Nephron progenitor cell (in vitro differentiated cells): ENCODE results near the gene PFKFB1.

Experiments used
- DNase-seq: peaks from one replicate; pipeline ENCODE4 v3.0.0; 2021
- H3K27ac Mint-ChIP-seq: 2 replicates; pipeline ENCODE4 v1.8.0; 2021; ENCODE audit warnings: mild to moderate bottlenecking, moderate library complexity, mixed read lengths
- H3K27me3 Mint-ChIP-seq: 2 replicates; pipeline ENCODE4 v1.8.0; 2021; ENCODE audit warnings: mild to moderate bottlenecking, low read depth, mixed read lengths; ENCODE audit not compliant: poor library complexity
- H3K36me3 Mint-ChIP-seq: 2 replicates; pipeline ENCODE4 v1.8.0; 2021; ENCODE audit warnings: low read depth, mixed read lengths
- H3K4me1 Mint-ChIP-seq: 2 replicates; pipeline ENCODE4 v1.8.0; 2021; ENCODE audit warnings: mixed read lengths
- H3K4me3 Mint-ChIP-seq: 2 replicates; pipeline ENCODE4 v1.8.0; 2021; ENCODE audit warnings: mild to moderate bottlenecking, moderate library complexity, mixed read lengths
- H3K9me3 Mint-ChIP-seq: 2 replicates; pipeline ENCODE4 v1.8.0; 2021; ENCODE audit warnings: mild to moderate bottlenecking, moderate library complexity, mixed read lengths
- TF ChIP-seq, protein P1 (sequence below): fragments of 200-600 bp; sonication (generic); IDR thresholded peaks from 2 replicates; pipeline ENCODE4 v1.5.0; 2021; ENCODE audit warnings: antibody characterized with exemption

The PFKFB1 gene

DNA sequence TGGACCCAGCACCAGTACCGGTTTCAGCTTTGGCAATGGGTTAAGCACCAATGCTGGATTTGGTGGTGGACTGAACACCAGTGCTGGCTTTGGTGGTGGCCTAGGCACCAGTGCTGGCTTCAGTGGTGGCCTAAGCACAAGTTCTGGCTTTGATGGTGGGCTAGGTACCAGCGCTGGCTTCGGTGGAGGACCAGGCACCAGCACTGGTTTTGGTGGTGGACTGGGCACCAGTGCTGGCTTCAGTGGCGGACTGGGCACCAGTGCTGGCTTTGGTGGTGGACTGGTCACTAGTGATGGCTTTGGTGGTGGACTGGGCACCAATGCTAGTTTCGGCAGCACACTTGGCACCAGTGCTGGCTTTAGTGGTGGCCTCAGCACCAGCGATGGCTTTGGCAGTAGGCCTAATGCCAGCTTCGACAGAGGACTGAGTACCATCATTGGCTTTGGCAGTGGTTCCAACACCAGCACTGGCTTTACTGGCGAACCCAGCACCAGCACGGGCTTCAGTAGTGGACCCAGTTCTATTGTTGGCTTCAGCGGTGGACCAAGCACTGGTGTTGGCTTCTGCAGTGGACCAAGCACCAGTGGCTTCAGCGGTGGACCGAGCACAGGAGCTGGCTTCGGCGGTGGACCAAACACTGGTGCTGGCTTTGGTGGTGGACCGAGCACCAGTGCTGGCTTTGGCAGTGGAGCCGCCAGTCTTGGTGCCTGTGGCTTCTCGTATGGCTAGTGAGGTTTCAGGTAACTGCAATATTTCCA is 63.5 kb downstream of the PFKFB1 start:
- Mint-ChIP-seq H3K36me3 (peaks cover 43% of the 10 kb centered on the region), H3K4me3 (no peak overlapping the region), H3K27ac (no peak overlapping the region), H3K4me1 (no peaks in the 10 kb centered on the region), H3K27me3 (no peaks in the 10 kb centered on the region), H3K9me3 (peaks cover 47% of the 10 kb centered on the region)
- no peak for DNase-seq
- TF ChIP-seq, protein P1, sequence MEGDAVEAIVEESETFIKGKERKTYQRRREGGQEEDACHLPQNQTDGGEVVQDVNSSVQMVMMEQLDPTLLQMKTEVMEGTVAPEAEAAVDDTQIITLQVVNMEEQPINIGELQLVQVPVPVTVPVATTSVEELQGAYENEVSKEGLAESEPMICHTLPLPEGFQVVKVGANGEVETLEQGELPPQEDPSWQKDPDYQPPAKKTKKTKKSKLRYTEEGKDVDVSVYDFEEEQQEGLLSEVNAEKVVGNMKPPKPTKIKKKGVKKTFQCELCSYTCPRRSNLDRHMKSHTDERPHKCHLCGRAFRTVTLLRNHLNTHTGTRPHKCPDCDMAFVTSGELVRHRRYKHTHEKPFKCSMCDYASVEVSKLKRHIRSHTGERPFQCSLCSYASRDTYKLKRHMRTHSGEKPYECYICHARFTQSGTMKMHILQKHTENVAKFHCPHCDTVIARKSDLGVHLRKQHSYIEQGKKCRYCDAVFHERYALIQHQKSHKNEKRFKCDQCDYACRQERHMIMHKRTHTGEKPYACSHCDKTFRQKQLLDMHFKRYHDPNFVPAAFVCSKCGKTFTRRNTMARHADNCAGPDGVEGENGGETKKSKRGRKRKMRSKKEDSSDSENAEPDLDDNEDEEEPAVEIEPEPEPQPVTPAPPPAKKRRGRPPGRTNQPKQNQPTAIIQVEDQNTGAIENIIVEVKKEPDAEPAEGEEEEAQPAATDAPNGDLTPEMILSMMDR: no peak

DNA sequence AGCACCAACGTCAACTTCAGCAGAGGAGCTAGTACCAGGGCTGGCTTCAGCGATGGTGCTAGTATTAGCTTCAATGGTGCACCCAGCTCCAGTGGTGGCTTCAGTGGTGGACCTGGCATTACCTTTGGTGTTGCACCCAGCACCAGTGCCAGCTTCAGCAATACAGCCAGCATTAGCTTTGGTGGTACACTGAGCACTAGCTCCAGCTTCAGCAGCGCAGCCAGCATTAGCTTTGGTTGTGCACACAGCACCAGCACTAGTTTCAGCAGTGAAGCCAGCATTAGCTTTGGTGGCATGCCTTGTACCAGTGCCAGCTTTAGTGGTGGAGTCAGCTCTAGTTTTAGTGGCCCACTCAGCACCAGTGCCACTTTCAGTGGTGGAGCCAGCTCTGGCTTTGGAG is 65.1 kb downstream of the PFKFB1 start:
- Mint-ChIP-seq H3K4me1 (no peaks in the 10 kb centered on the region), H3K27ac (no peak overlapping the region), H3K9me3 (peaks cover 48% of the 10 kb centered on the region), H3K27me3 (no peaks in the 10 kb centered on the region), H3K4me3 (no peak overlapping the region), H3K36me3 (peaks cover 53% of the 10 kb centered on the region)
- no peak for DNase-seq
- TF ChIP-seq, protein P1: no peak

GRCh38 chrX:54926978-54927377 is 67.0 kb downstream of the PFKFB1 start:
- H3K4me3 Mint-ChIP-seq: no peak overlapping the region
- H3K9me3 Mint-ChIP-seq: peaks cover 49% of the 10 kb centered on the region
- H3K36me3 Mint-ChIP-seq: peaks cover 48% of the 10 kb centered on the region
- peaks cover 5% of the 10 kb centered on the region for H3K4me1 Mint-ChIP-seq
- no peaks in the 10 kb centered on the region for H3K27me3 Mint-ChIP-seq
- H3K27ac Mint-ChIP-seq: no peak overlapping the region
- TF ChIP-seq, protein P1: no peak
- no peak for DNase-seq

- peaks cover 62% of the 10 kb centered on the region for H3K9me3 Mint-ChIP-seq
- peaks cover 8% of the 10 kb centered on the region for H3K4me1 Mint-ChIP-seq
Observed at GRCh38 chrX:54923376-54923775, 70.6 kb downstream of the PFKFB1 start.

DNA sequence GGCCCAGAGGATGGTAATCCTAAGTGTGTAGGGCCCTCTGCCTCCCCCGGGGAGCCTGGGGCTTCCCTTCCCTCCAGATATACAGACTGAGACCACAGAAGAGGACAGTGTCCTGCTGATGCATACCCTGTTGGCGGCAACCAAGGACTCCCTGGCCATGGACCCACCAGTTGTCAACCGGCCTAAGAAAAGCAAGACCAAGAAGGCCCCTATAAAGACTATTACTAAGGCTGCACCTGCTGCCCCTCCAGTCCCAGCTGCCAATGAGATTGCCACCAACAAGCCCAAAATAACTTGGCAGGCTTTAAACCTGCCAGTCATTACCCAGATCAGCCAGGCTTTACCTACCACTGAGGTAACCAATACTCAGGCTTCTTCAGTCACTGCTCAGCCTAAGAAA is 71.4 kb downstream of the PFKFB1 start:
- H3K4me3 Mint-ChIP-seq: peak overlapping the region; percentile 97
- H3K4me1 Mint-ChIP-seq: peaks cover 8% of the 10 kb centered on the region
- TF ChIP-seq, protein P1: no peak
- H3K9me3 Mint-ChIP-seq: peaks cover 62% of the 10 kb centered on the region
- no peak overlapping the region for H3K27ac Mint-ChIP-seq
- DNase-seq: no peak
- H3K36me3 Mint-ChIP-seq: peaks cover 26% of the 10 kb centered on the region
- H3K27me3 Mint-ChIP-seq: no peaks in the 10 kb centered on the region

More at GRCh38 chrX:54923376-54923775, 70.6 kb downstream of the PFKFB1 start:
- DNase-seq: no peak
- Mint-ChIP-seq H3K4me3 (no peak overlapping the region), H3K27ac (no peak overlapping the region), H3K27me3 (no peaks in the 10 kb centered on the region), H3K36me3 (peaks cover 35% of the 10 kb centered on the region)
- TF ChIP-seq, protein P1: no peak
